C4-2B (cell line): ENCODE results near the gene HECW1.
"Not testable (repeated sequence)": the region's sequence is repeated elsewhere in the genome, so short reads cannot be mapped to it uniquely, and the experiment has no call there.

Source experiments
- H3K27ac ChIP-seq: fragments of 450-650 bp; 2 replicates; pipeline ENCODE4 v1.5.1; 2017
- CTCF ChIP-seq: fragments of 450-650 bp; conservative IDR thresholded peaks from 2 replicates; pipeline ENCODE4 v1.5.1; 2017; ENCODE audit warnings: mild to moderate bottlenecking
- ZFX ChIP-seq: fragments of 450-650 bp; IDR thresholded peaks from 2 replicates; pipeline ENCODE4 v1.6.1; 2017

HECW1 gene

GRCh38 chr7:43592326-43592725 lies 479.9 kb downstream of the HECW1 start:
- TF ChIP-seq CTCF (no peak), ZFX (no peak)
- no peak overlapping the region for H3K27ac ChIP-seq

- no peak for TF ChIP-seq CTCF
- TF ChIP-seq ZFX: no peak
- no peak overlapping the region for H3K27ac ChIP-seq
These were observed 480.6 kb downstream of the HECW1 start for GRCh38 chr7:43593010-43593409.

DNA sequence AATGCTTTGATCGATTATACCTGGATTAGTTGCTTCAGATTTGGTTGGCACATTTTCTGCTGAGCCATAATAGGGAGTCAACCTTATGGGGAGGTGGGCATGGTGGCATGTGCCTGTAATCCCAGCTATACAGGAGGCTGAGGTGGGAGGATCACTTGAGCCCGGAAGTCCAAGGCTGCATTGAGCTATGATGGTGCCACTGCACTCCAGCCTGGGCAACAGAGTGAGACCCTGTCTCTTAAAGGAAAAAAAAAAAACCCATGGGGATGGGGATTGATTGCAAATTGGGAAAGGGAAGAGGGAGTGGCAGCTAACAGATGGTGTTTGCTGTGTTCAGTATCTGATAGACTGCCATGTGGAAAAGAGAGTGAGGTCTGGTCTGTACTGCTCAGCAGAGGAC lies 481.6 kb downstream of the HECW1 start:
- H3K27ac ChIP-seq: no peak overlapping the region
- TF ChIP-seq CTCF (no peak), ZFX (no peak)

- H3K27ac ChIP-seq: not testable (repeated sequence)
These were observed 484.0 kb downstream of the HECW1 start for GRCh38 chr7:43596426-43596825.

GRCh38 chr7:43600056-43600455 lies 487.6 kb downstream of the HECW1 start:
- TF ChIP-seq CTCF (no peak), ZFX (no peak)
- H3K27ac ChIP-seq: no peak overlapping the region

DNA sequence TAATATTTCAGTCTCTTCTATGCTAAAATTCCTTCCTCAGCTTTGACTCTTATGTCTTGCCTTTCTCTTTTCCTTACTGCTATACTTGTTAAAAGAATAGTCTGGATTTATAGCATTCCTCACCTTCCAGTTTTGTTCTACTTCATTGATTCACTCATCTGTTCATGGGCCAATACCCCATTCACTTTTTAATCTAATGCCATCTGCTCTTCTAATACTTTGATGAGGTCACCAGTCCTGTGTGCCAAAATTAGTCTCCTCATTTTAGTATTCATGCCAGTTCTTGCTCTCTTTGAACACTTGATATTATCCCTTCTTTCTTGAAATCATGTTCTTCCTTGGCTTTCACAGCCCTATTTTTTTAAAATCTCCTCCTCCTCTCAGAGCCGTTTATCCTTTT lies 489.8 kb downstream of the HECW1 start:
- no peak for TF ChIP-seq CTCF
- TF ChIP-seq ZFX: no peak
- no peak overlapping the region for H3K27ac ChIP-seq

GRCh38 chr7:43604251-43604650 lies 491.8 kb downstream of the HECW1 start:
- no peak overlapping the region for H3K27ac ChIP-seq
- TF ChIP-seq CTCF: no peak
- TF ChIP-seq ZFX: no peak

DNA sequence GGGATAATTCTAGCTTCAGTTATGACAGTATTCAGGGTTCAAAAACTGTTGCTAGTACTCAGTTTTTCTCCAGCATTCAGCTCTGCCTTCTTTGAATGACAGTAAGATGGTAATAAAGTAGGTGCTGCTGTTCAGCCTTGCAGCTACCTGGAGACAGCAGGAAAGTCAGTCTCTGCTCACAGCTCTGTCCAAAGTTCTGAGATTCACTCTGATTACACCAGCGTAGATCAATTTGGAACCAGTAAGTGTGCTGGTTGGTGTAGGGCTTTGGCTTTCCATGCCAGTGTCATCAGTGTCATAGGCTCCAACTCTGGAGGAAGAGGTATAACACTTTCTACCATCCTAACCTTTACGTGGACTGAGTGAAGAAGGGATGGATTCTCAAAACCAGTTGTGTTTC lies 496.6 kb downstream of the HECW1 start:
- H3K27ac ChIP-seq: no peak overlapping the region
- TF ChIP-seq ZFX (no peak), CTCF (no peak)
